Ovary (tissue), 9 donors: ENCODE measurements around the gene CEBPG. TPM values are rescaled to one million over a fixed set of nuclear protein-coding genes. Genes with fewer than 3 reads are reported as not detected.

Experiments
- DNase-seq, 5 donors: peaks; one replicate each; pipeline ENCODE4 v3.0.0-alpha.2; 2019 to 2020
- H3K27ac ChIP-seq, 2 donors: fragments of 200-600 bp; one replicate each; pipeline versions ENCODE4 v1.5.1 to v1.8.0; 2019 to 2022
- H3K27me3 ChIP-seq: fragments of 200-600 bp; one replicate; pipeline ENCODE4 v1.8.0; 2022
- H3K36me3 ChIP-seq: fragments of 200-600 bp; sonication (generic); one replicate; pipeline ENCODE4 v1.5.1; 2019
- H3K4me1 ChIP-seq: one replicate; pipeline ENCODE4 v1.8.1; 2013; ENCODE audit warnings: mild to moderate bottlenecking, moderate library complexity; ENCODE audit not compliant: insufficient read depth
- H3K4me3 ChIP-seq: fragments of 200-600 bp; sonication (generic); one replicate; pipeline ENCODE4 v1.5.1; 2017
- H3K9me3 ChIP-seq, 2 donors: fragments of 200-600 bp in 1 of 2; sonication (generic) in 1 of 2; one replicate each; pipeline versions ENCODE4 v1.5.1 to v1.8.1; 2013 to 2019; ENCODE audit warnings: mild to moderate bottlenecking in 1 of 2, moderate library complexity in 1 of 2
- EP300 ChIP-seq: sonication (generic); formaldehyde crosslinking; IDR thresholded peaks from one replicate; pipeline ENCODE4 v1.6.1; 2017; ENCODE audit warnings: antibody characterized with exemption
- POLR2A ChIP-seq: fragments of 450-650 bp; IDR thresholded peaks from one replicate; pipeline ENCODE4 v1.6.1; 2017; ENCODE audit warnings: antibody characterized with exemption, mild to moderate bottlenecking, moderate library complexity
- WGBS, 3 donors: extraction: QIAGEN DNeasy Blood & Tissue Kit in 1 of 3; methylation state at CpG; one replicate each; pipeline versions ENCODE4 v1.1.5 to v1.1.7; 2013 to 2017; 5-methylcytosine and 5-hydroxymethylcytosine counted together
- intact Hi-C, 4 donors: fragments of 100-400 bp; cut with DNase I; formaldehyde crosslinking; loops; one replicate each; pipeline versions ENCODE4 v1.11.0 to v1.15.1; 2022 to 2023
- polyA plus RNA-seq, 2 donors: library from polyadenylated mRNA; stranded (reverse); fragments of 200-250 nt in 1 of 2; fragments of 350-450 nt in 1 of 2; fragmentation: Illumina TruSeq in 1 of 2; extraction: RNeasy Lipid Tissue Mini Kit (QIAGEN cat#74804) in 1 of 2; gene quantifications; one replicate each; pipeline ENCODE4 v1.2.3, GENCODE V29; 2013 to 2014
- total RNA-seq, 7 donors: library from RNA; depleted of rRNA in 2 of 7; stranded (reverse); fragments of >200 nt in 2 of 7; fragmentation: NEBNext Ultra II Directional in 3 of 7; extraction: Animal tissue kit (Norgen Biotek cat#: 25700) in 3 of 7; gene quantifications; one replicate each; pipeline versions ENCODE4 v1.1.0 to v1.2.4, GENCODE V29; 2016 to 2023
- TF ChIP-seq, protein P1 (sequence below), 3 donors: fragments of 450-650 bp in 2 of 3; fragments of 200-600 bp in 1 of 3; IDR thresholded peaks; one replicate each; pipeline versions ENCODE4 v1.5.1 to v1.8.0; 2016 to 2022; ENCODE audit warnings: antibody characterized with exemption in 3 of 3, mild to moderate bottlenecking in 1 of 3
- donor health status: DM: no; HTN: no; CAD: no; lungs with moderate emphysema.
- donor health status: DM: no; HTN: no; CAD: no.
- donor health status: Bipolar disorder and iron deficiency.
- donor health status: DM: yes; HTN: yes; CAD: no.
- donor health status: DM: no; HTN: no; CAD: no.
- donor health status: DM: yes; HTN: yes; CAD: no.

Gene CEBPG
- total and polyA plus RNA-seq, 9 donors = 5.6 to 54.6 (median 12.0) TPM

- WGBS, 3 donors = 62 to 72% (median 65%) methylated on average over 7 of the region's 7 CpGs
- TF ChIP-seq, protein P1, sequence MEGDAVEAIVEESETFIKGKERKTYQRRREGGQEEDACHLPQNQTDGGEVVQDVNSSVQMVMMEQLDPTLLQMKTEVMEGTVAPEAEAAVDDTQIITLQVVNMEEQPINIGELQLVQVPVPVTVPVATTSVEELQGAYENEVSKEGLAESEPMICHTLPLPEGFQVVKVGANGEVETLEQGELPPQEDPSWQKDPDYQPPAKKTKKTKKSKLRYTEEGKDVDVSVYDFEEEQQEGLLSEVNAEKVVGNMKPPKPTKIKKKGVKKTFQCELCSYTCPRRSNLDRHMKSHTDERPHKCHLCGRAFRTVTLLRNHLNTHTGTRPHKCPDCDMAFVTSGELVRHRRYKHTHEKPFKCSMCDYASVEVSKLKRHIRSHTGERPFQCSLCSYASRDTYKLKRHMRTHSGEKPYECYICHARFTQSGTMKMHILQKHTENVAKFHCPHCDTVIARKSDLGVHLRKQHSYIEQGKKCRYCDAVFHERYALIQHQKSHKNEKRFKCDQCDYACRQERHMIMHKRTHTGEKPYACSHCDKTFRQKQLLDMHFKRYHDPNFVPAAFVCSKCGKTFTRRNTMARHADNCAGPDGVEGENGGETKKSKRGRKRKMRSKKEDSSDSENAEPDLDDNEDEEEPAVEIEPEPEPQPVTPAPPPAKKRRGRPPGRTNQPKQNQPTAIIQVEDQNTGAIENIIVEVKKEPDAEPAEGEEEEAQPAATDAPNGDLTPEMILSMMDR (IDR thresholded peaks at IDR 0.05) = no peak
- no peak for TF ChIP-seq POLR2A
- no peak for TF ChIP-seq EP300
- intact Hi-C loops = no loop called here
Observed at GRCh38 chr19:33365691-33366090, 7.8 kb upstream of the CEBPG start.

GRCh38 chr19:33366127-33366526, 7.4 kb upstream of the CEBPG start:
- Histone ChIP-seq H3K36me3 (no peaks in the 10 kb centered on the region), H3K27me3 (no peaks in the 10 kb centered on the region), H3K27ac (no peak overlapping the region), H3K9me3 (no peaks in the 10 kb centered on the region), H3K4me3 (no peak overlapping the region), H3K4me1 (no peaks in the 10 kb centered on the region)
- TF ChIP-seq POLR2A (no peak), EP300 (no peak)
- TF ChIP-seq, protein P1 (IDR thresholded peaks at IDR 0.05) = no peak
- intact Hi-C loops = no loop called here
- 70 to 80% (median 80%) methylated on average over 6 of the region's 6 CpGs for WGBS, 3 donors
- DNase-seq = no peak

More at GRCh38 chr19:33365691-33366090, 7.8 kb upstream of the CEBPG start:
- Histone ChIP-seq H3K27ac (no peak overlapping the region), H3K36me3 (no peaks in the 10 kb centered on the region), H3K4me3 (no peak overlapping the region), H3K9me3 (no peaks in the 10 kb centered on the region), H3K4me1 (no peaks in the 10 kb centered on the region), H3K27me3 (no peaks in the 10 kb centered on the region)
- DNase-seq = no peak

DNA sequence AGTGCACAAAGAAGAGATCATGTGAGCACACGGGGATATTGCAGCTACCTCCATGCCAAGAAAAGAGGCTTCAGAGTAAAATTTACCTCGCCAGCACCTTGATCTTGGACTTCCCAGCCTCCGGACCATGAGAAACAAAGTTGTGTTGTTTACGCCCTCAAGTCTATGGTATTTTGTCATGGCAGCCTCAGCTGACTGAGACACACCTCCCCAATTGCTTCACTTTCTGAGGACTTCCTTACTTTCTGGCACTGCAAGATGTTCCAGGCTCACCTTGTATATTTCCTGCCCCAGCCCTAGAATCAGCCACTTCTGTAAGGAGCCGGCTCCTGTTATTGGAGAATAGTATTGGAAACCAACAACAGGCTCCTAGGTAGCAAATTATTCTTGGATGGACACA, 6.6 kb upstream of the CEBPG start:
- no peaks in the 10 kb centered on the region for H3K27me3 ChIP-seq
- H3K36me3 ChIP-seq = no peaks in the 10 kb centered on the region
- H3K4me3 ChIP-seq = no peak overlapping the region
- WGBS, 3 donors = 77 to 86% (median 86%) methylated on average over 5 of the region's 5 CpGs
- no peak overlapping the region for H3K27ac ChIP-seq
- TF ChIP-seq EP300 (no peak), POLR2A (no peak)
- TF ChIP-seq, protein P1 (IDR thresholded peaks at IDR 0.05) = no peak
- intact Hi-C loops = no loop called here
- no peaks in the 10 kb centered on the region for H3K9me3 ChIP-seq
- DNase-seq = no peak
- no peaks in the 10 kb centered on the region for H3K4me1 ChIP-seq

DNA sequence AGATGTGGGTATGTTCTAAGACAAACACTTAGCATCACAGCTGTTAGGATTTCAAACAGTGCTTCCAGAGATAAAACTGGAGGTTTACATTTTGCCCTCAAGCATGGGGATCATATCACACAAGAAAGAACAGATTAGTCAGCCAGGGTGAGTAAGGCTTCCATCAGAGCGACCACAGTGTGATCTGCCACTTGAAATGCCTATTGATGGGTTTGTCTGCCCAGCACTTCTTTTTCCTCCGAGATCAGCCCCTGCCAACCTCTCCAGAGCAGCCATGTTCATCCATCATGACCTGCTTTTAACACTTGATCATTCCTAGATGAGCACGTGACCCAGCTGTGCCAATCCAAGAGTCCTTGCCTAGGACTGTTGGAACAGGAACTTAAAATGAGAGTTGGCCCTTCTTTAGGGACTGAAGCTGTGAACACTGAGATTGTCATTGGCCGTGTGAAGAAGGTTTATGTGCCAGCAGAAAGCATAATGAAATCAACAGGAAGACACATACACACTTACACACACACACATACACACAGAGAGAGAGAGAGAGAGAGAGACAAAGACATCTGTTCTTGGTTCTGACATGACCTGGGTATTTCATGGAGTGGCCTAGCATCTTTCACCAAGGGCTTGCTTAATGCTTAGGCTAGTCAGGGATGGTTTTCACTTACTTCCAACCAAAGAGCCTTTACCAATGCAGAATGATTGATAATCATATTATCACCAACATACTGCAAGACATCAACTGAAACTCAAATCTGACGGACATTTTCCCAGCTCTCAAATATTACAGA, 5.2 kb upstream of the CEBPG start:
- 72 to 75% (median 75%) methylated on average over 5 of the region's 5 CpGs for WGBS, 3 donors

More for the DNA sequence above, 5.2 kb upstream of the CEBPG start:
- no peaks in the 10 kb centered on the region for H3K36me3 ChIP-seq
- DNase-seq = no peak
- no peak overlapping the region for H3K4me3 ChIP-seq
- no peak overlapping the region for H3K27ac ChIP-seq
- no peaks in the 10 kb centered on the region for H3K9me3 ChIP-seq
- no peaks in the 10 kb centered on the region for H3K4me1 ChIP-seq
- no peak for TF ChIP-seq EP300
- TF ChIP-seq POLR2A = no peak
- TF ChIP-seq, protein P1 (IDR thresholded peaks at IDR 0.05) = no peak
- intact Hi-C loops = no loop called here
- H3K27me3 ChIP-seq = no peaks in the 10 kb centered on the region
